HepG2 (cell line): ENCODE results near the gene NEK6. TPM values are rescaled to one million over a fixed set of nuclear protein-coding genes. Genes with fewer than 3 reads are reported as not detected.

ENCODE experiments used
- ARID3A ChIP-seq: IDR thresholded peaks from 2 replicates; pipeline ENCODE4 v1.6.1; 2012; ENCODE audit warnings: low read depth, low read length, improper control_type of control experiment
- ARNTL ChIP-seq: sonication (generic); formaldehyde crosslinking; IDR thresholded peaks from 2 replicates; pipeline ENCODE4 v1.4.0; 2020; ENCODE audit warnings: mild to moderate bottlenecking, missing genetic modification reagents
- DMTF1 ChIP-seq: sonication (generic); formaldehyde crosslinking; IDR thresholded peaks from 2 replicates; pipeline ENCODE4 v1.4.0; 2020; ENCODE audit warnings: mild to moderate bottlenecking, missing genetic modification reagents
- DPF2 ChIP-seq: sonication (generic); formaldehyde crosslinking; IDR thresholded peaks from 2 replicates; pipeline ENCODE4 v1.4.0; 2020; ENCODE audit warnings: mild to moderate bottlenecking, low read depth, missing genetic modification reagents, borderline replicate concordance
- MIER2 ChIP-seq: IDR thresholded peaks from 2 replicates; pipeline ENCODE4 v1.6.1; 2016; ENCODE audit warnings: missing biosample characterization, missing genetic modification reagents
- MYPOP ChIP-seq: sonication (generic); formaldehyde crosslinking; IDR thresholded peaks from 2 replicates; pipeline ENCODE4 v1.8.1; 2023; ENCODE audit warnings: mild to moderate bottlenecking, moderate library complexity, missing genetic modification reagents
- NR2F6 ChIP-seq, 2 experiments: IDR thresholded peaks; 2 replicates each; pipeline ENCODE4 v1.6.1; 2016; ENCODE audit warnings: antibody characterized with exemption in 1 of 2, mild to moderate bottlenecking in 1 of 2
- SKIL ChIP-seq: sonication (generic); formaldehyde crosslinking; IDR thresholded peaks from 2 replicates; pipeline ENCODE4 v1.8.0; 2022; ENCODE audit warnings: missing genetic modification reagents, mild to moderate bottlenecking, moderate library complexity, borderline replicate concordance
- SRSF4 ChIP-seq: fragments of 200-400 bp; formaldehyde crosslinking; IDR thresholded peaks from one replicate; pipeline ENCODE4 v1.6.1; 2018; ENCODE audit warnings: mild to moderate bottlenecking, low read depth, low read length, moderate library complexity; ENCODE audit not compliant: poor library complexity, severe bottlenecking
- ZKSCAN1 ChIP-seq: fragments of 150-350 bp; IDR thresholded peaks from 2 replicates; pipeline ENCODE4 v1.6.1; 2014; ENCODE audit warnings: low read length
- ZNF143 ChIP-seq: sonication (generic); formaldehyde crosslinking; IDR thresholded peaks from 2 replicates; pipeline ENCODE4 v1.4.0; 2020; ENCODE audit warnings: missing genetic modification reagents
- ZNF326 ChIP-seq: sonication (generic); formaldehyde crosslinking; IDR thresholded peaks from 2 replicates; pipeline ENCODE4 v1.4.0; 2020; ENCODE audit warnings: missing genetic modification reagents, borderline replicate concordance
- ZNF329 ChIP-seq: sonication (generic); formaldehyde crosslinking; IDR thresholded peaks from 2 replicates; pipeline ENCODE4 v1.9.0; 2021; ENCODE audit warnings: low read depth, mild to moderate bottlenecking, missing genetic modification reagents
- ZNF558 ChIP-seq: sonication (generic); formaldehyde crosslinking; IDR thresholded peaks from 2 replicates; pipeline ENCODE4 v1.9.0; 2022; ENCODE audit warnings: mild to moderate bottlenecking, missing genetic modification reagents, borderline replicate concordance
- ZNF567 ChIP-seq: sonication (generic); formaldehyde crosslinking; IDR thresholded peaks from 2 replicates; pipeline ENCODE4 v1.8.1; 2023; ENCODE audit warnings: mild to moderate bottlenecking, missing genetic modification reagents, borderline replicate concordance
- ZNF576 ChIP-seq: sonication (generic); formaldehyde crosslinking; IDR thresholded peaks from 2 replicates; pipeline ENCODE4 v1.4.0; 2020; ENCODE audit warnings: mild to moderate bottlenecking, missing genetic modification reagents
- ZNF619 ChIP-seq: sonication (generic); formaldehyde crosslinking; IDR thresholded peaks from 2 replicates; pipeline ENCODE4 v1.4.0; 2020; ENCODE audit warnings: mild to moderate bottlenecking, missing genetic modification reagents
- ZNF644 ChIP-seq: IDR thresholded peaks from 2 replicates; pipeline ENCODE4 v1.6.1; 2016; ENCODE audit warnings: low read depth
- ZSCAN12 ChIP-seq: sonication (generic); formaldehyde crosslinking; IDR thresholded peaks from 2 replicates; pipeline ENCODE4 v1.9.0; 2021; ENCODE audit warnings: mild to moderate bottlenecking, missing genetic modification reagents
- polyA plus RNA-seq, 8 experiments: library from polyadenylated mRNA; depleted of rRNA in 3 of 8; stranded (reverse) in 7 of 8; unstranded in 1 of 8; fragments of >200 nt; fragmentation: Illumina TruSeq in 4 of 8; extraction: Trizol in 4 of 8; gene quantifications; 2 replicates each; pipeline versions ENCODE4 v1.2.1 to v1.2.3, GENCODE V29; 2011 to 2016; ENCODE audit warnings: low read depth in 4 of 8, missing spikeins in 1 of 8, mixed read lengths in 1 of 8; ENCODE audit not compliant: insufficient read depth in 1 of 8
- total RNA-seq, 5 experiments: library from RNA; depleted of rRNA; stranded (reverse); fragments of >200 nt; fragmentation: Illumina TruSeq; extraction: Trizol; gene quantifications; 2 replicates each; pipeline ENCODE4 v1.2.3, GENCODE V29; 2016; ENCODE audit warnings: low read depth in 1 of 5
- TF ChIP-seq, protein P1 (sequence below): IDR thresholded peaks from 2 replicates; pipeline ENCODE4 v1.6.1; 2016
- TF ChIP-seq, protein P2 (sequence below): sonication (generic); formaldehyde crosslinking; IDR thresholded peaks from 2 replicates; pipeline ENCODE4 v1.5.1; 2020; ENCODE audit warnings: mild to moderate bottlenecking, missing genetic modification reagents, moderate library complexity

Gene NEK6
- total and polyA plus RNA-seq, 2 of the 13 experiments (the other 11 are each of a cell fraction or from before 2014, with no cell fraction given), result 30.4 to 119 TPM

DNA sequence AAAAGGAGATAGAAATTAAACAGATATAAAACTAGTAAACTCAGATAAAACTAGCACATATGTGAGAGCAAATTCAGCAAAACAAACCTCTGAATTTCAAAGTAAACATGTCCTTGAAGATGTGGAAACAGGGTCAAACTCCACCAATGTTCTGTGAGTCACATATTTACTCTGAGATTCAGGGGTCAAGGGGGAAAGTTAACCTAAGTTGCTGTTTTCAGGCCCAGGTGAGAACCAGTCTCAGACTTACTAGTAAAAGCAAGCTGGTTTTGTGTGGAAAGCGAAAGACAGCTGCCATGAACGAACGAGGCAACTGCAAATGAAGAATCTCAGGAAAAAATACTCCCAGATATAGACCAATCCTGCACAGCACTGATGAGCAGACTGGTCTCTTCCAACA lies 128.5 kb downstream of the NEK6 start (continued):
- TF ChIP-seq DMTF1 (no peak), ZNF143 (no peak), ZNF576 (no peak), ZKSCAN1 (no peak), ARNTL (peak; percentile 45; the same call in 1 of the 2 replicates), ZNF567 (CRISPR knock-in tag) (no peak), ZNF329 (no peak), ZNF326 (no peak), ZSCAN12 (no peak), ARID3A (peak; percentile 78), MIER2 (CRISPR knock-in tag) (peak; percentile 68; the same call in 1 of the 2 replicates), DPF2 (CRISPR knock-in tag) (peak; percentile 100), SKIL (CRISPR knock-in tag) (peak; percentile 62; the same call in 1 of the 2 replicates), ZNF644 (0 out of 2 replicates have a peak, but pooled peaks have one; percentile 18), ZNF558 (CRISPR knock-in tag) (no peak), MYPOP (CRISPR knock-in tag) (peak; percentile 35; the same call in 1 of the 2 replicates), ZNF619 (CRISPR knock-in tag) (no peak), SRSF4 (no peak), NR2F6 (IDR thresholded peaks at IDR 0.05) (peak; percentile 100), NR2F6 (CRISPR knock-in tag; IDR thresholded peaks at IDR 0.05) (peak; percentile 100)
- TF ChIP-seq, protein P1, sequence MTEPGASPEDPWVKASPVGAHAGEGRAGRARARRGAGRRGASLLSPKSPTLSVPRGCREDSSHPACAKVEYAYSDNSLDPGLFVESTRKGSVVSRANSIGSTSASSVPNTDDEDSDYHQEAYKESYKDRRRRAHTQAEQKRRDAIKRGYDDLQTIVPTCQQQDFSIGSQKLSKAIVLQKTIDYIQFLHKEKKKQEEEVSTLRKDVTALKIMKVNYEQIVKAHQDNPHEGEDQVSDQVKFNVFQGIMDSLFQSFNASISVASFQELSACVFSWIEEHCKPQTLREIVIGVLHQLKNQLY (CRISPR knock-in tag), result peak; percentile 74
- TF ChIP-seq, protein P2, sequence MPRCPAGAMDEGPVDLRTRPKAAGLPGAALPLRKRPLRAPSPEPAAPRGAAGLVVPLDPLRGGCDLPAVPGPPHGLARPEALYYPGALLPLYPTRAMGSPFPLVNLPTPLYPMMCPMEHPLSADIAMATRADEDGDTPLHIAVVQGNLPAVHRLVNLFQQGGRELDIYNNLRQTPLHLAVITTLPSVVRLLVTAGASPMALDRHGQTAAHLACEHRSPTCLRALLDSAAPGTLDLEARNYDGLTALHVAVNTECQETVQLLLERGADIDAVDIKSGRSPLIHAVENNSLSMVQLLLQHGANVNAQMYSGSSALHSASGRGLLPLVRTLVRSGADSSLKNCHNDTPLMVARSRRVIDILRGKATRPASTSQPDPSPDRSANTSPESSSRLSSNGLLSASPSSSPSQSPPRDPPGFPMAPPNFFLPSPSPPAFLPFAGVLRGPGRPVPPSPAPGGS (CRISPR knock-in tag), result no peak
